Inflammatory macrophage (primary cell): ENCODE data around the gene KCNK4.
"Not testable (repeated sequence)": the region's sequence is repeated elsewhere in the genome, so short reads cannot be mapped to it uniquely, and the experiment has no call there.

Experiments used
- DNase-seq, 2 donors: peaks; one replicate each; pipeline ENCODE4 v3.0.0-alpha.2; 2020 to 2022

KCNK4 gene

DNA sequence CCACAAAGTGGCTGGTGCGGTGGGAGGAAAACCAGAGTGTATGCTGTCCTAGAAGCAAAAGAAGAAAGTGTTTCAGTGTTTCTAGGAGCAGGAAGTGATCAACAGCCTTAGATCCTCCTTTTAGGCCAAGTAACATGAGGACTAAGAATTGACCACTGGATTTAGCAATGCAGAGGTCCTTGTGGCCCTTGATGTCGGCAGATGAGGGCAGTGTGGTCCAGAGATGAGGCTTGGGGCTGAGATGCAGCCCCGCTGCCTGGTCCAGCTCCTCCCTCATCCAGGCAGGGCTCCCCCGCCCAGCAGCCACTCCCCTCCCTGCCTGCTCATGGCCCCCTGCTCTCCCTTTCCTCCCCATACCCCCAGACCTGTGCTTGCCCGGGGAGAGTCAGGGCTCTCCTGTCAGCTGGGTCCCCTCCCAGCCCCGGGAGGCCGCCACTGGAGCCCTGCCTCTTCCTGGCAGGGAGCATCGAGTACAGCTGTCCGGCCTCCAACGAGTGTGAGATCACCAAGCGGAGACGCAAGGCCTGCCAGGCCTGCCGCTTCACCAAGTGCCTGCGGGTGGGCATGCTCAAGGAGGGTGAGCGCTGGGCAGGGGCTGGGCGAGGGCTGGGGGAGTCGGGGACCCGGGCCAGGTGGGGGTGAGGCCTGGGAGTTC lies 22.5 kb downstream of the KCNK4 start:
- DNase-seq: peak in 1 of 2 donors; percentile 38

- no peak for DNase-seq
These were observed 23.2 kb downstream of the KCNK4 start for GRCh38 chr11:64314146-64314804.

- DNase-seq: no peak
These were observed 23.9 kb downstream of the KCNK4 start for GRCh38 chr11:64314805-64315561.

- DNase-seq: not testable (repeated sequence)
These were observed 24.8 kb downstream of the KCNK4 start for GRCh38 chr11:64315667-64316526.

- no peak for DNase-seq
These were observed 25.7 kb downstream of the KCNK4 start for GRCh38 chr11:64316672-64317324.

GRCh38 chr11:64317325-64317960 lies 26.3 kb downstream of the KCNK4 start, which contains the start of gene TRMT112:
Gene TRMT112 (minus strand): TSS chr11:64317559. CDS start chr11:64317526, 33 bp downstream.
- DNase-seq: peak; percentile 95 to 98

DNA sequence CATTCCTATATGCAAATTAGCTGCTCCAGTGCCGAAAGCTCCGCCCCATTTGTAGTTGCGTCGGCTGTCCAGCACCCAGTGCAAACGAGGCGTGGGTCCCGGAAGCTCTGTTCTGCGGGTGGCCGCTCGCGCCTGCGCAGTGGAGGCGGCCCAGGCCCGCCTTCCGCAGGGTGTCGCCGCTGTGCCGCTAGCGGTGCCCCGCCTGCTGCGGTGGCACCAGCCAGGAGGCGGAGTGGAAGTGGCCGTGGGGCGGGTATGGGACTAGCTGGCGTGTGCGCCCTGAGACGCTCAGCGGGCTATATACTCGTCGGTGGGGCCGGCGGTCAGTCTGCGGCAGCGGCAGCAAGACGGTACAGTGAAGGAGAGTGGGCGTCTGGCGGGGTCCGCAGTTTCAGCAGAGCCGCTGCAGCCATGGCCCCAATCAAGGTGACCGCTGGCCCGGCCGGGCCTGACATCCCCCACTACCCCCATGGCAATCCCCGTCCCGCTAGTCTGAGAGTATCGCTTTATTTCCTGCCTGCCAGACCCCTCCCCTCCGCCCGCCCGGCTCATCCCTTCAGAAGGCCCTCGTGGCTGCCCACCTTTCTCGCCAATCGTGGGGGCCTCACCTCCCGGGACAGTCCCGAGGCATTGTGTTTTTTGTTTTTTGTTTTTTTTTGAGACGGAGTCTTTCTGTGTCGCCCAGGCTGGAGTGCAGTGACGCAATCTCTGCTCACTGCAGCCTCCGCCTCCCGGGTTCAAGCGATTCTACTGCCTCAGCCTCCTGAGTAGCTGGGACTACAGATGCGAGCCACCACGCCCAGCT lies 27.1 kb downstream of the KCNK4 start, which contains the start of gene PRDX5:
TSS of gene PRDX5 (plus strand) at position 161 of the 805 bp plus-strand sequence. CDS start at position 256, 95 bp downstream.
- peak; percentile 98 to 99 for DNase-seq

DNA sequence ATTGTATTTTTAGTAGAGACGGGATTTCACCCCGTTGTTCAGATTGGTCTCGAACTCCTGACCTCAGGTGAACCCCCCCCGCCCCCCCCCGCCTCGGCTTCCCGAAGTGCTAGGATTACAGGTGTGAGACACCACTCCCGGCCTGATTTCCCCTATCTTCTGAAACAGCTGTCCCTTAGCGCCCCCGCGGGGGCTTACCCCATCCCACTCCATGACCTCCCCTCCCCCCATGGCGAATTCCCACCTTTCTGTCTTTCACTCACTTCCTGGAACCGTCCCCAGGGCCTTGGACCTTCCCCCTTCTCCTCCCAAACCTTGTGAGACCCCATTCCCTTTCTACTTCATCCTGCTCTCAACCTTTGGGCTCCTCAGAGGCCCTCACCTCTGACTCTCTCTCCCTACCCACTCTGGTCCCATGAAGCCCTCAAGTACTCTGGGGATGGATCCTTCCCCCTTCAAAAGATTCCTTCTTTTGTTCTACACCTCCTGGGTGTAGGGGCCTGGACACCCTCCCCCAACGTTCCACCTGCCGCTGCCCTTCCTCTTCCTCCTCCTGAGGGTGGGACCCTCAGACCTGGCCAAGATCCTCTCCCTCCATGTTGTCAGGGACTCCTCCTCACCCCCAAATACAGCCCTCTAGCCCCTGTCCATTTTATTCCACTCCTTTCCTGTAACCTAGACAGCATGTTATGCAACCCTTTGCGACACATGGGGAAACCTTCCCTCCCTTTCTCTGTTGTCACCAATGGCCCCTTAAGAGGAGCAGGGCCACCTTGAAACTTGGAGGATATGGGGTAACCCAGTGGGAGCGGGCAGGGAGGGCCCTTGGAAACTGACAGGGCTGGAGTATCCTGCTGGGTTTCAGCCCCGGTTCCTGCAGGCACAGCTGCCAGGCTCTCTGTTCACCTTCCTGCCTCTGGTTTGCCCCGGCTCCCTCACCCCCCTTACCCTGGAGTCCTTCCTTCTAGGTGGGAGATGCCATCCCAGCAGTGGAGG lies 28.0 kb downstream of the KCNK4 start:
- peak in 1 of 2 donors; percentile 28 for DNase-seq

- no peak for DNase-seq
These were observed 29.5 kb downstream of the KCNK4 start for GRCh38 chr11:64320556-64320955.

GRCh38 chr11:64321026-64321425 lies 29.9 kb downstream of the KCNK4 start:
- DNase-seq: no peak

DNA sequence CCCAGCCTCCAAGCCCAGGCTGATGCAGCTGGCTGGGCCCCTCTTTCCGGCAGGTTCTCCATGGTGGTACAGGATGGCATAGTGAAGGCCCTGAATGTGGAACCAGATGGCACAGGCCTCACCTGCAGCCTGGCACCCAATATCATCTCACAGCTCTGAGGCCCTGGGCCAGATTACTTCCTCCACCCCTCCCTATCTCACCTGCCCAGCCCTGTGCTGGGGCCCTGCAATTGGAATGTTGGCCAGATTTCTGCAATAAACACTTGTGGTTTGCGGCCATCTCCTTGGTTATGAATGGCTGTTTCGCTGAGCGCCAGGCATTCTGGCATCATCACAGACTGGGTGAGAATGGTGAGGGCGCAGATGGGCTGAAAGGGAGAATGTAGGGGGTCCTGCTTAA lies 30.4 kb downstream of the KCNK4 start:
- DNase-seq: no peak

DNA sequence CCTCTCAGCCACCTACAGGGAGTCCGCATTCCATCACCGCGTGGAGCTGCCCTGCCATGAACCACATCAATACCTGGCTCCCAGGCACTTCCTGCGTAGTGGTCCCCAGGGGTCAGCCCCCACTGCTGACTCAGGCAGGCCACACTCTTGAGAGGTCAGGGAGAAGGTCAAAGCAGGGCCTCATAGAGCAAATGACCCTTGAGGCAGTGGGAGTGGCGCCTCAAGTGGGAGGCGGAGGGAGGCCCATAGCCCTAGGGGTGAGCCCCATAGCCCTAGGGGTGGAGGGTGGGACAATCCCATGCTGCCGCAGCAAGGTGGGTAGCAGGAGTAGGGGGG lies 31.8 kb downstream of the KCNK4 start:
- DNase-seq: no peak

GRCh38 chr11:64323373-64323772 lies 32.3 kb downstream of the KCNK4 start:
- no peak for DNase-seq

DNA sequence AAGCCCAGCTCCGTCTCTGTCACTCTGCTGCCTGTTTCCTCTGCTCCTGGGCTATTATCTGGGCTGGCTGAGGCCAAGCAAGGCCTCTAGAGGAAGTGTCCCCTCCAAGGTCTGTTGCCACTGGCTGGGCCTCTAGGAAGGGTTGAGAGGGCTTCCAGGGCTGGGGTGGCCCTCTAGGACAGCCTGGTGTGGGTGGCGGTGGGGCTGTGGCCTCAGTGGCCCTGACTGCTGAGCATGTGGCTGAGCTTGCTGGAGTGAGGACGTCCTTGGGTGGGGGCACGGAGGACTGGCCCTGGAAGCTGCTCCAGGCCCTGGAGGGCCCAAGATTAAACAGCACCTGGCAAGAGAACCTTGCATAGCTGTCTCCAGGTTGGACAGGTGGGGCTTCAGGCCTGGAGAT lies 32.9 kb downstream of the KCNK4 start:
- DNase-seq: not testable (repeated sequence)

DNA sequence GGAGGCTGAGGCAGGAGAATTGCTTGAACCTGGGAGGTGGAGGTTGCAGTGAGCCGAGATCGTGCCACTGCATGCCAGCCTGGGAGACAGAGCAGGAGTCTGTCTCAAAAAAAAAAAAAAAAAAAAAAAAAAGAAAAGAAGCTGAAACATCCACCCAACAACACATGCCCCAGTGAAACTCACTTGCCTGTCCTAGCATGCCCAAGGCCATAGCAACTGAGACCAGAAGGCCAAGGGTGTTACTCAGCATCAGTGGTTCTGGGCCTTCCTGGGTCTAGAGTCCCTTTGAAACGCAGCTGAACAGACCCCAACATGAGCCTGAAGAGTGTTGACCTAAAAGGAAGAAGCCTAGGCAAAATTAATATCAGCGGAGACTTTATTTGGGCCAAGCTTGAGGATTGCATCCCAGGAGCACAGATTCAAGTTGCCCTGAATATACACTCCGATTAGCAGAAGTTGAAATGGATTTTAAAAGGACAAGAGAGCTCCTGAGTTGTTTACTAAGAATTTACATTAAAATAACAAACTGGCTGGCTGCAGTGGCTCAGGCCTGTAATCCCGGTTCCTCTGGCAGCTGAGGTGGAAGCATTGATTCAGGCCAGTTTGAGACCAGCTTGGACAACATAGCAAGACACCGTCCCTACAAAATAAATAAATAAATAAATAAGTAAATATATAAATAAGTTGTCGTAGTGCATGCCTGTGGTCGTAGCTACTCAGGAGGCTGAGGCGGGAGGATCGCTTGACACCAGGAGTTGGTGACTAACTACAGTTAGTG lies 33.8 kb downstream of the KCNK4 start:
- no peak for DNase-seq

GRCh38 chr11:64327375-64327774 lies 36.3 kb downstream of the KCNK4 start:
- DNase-seq: no peak

DNA sequence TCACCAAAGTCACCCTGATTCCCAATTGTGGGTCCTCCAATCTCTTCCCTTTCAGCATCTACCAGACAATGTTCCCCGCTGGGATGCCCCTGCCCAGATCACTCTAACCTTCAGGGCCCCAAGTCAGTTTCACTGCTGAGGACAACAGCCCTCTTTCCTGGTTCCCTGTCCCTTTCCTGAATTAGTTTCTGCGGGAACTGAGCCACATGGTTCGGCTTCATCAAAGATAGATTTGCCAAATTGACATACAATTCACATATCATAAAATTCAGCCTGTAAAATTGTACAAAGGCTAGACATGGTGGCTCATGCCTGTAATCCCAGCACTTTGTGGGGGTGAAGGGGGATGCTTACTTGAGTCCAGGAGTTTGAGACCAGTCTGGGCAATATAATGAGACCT lies 36.9 kb downstream of the KCNK4 start:
- DNase-seq: no peak

- no peak for DNase-seq
These were observed 39.8 kb downstream of the KCNK4 start for GRCh38 chr11:64330888-64331287.
